ENCODE measurements around the gene MMP17. TPM values are rescaled to one million over a fixed set of nuclear protein-coding genes. Genes with fewer than 3 reads are reported as not detected.
"Not testable (repeated sequence)": the region's sequence is repeated elsewhere in the genome, so short reads cannot be mapped to it uniquely, and the experiment has no call there.

MMP17 gene
- total and polyA plus RNA-seq, 9 donors, result 3.3 to 11.0 (median 5.7) TPM

GRCh38 chr12:131874972-131875371 is 46.8 kb downstream of the MMP17 start:
- H3K27ac ChIP-seq (ENCODE audit: low read length); H3K4me3 ChIP-seq (ENCODE audit: low read length): not testable (repeated sequence)
- WGBS (ENCODE audit: insufficient coverage), result 87% methylated on average over 3 of the region's 6 CpGs

GRCh38 chr12:131877216-131877615 is 49.0 kb downstream of the MMP17 start:
- not testable (repeated sequence) for H3K4me3 ChIP-seq (ENCODE audit: low read length); H3K9me3 ChIP-seq (replicated peaks; ENCODE audit: control insufficient read depth, low read depth, low read length); DNase-seq; H3K27me3 ChIP-seq (ENCODE audit: control insufficient read depth, insufficient read depth, low read length); H3K27ac ChIP-seq (ENCODE audit: low read length); H3K36me3 ChIP-seq (ENCODE audit: control insufficient read depth, insufficient read depth, low read length); H3K4me1 ChIP-seq (ENCODE audit: control insufficient read depth, insufficient read depth, low read length)
- 85% methylated on average over 4 of the region's 10 CpGs for WGBS (ENCODE audit: insufficient coverage)

More at GRCh38 chr12:131874972-131875371, 46.8 kb downstream of the MMP17 start:
- not testable (repeated sequence) for H3K4me1 ChIP-seq (ENCODE audit: control insufficient read depth, insufficient read depth, low read length); DNase-seq; H3K27me3 ChIP-seq (ENCODE audit: control insufficient read depth, insufficient read depth, low read length); H3K9me3 ChIP-seq (replicated peaks; ENCODE audit: control insufficient read depth, low read depth, low read length); H3K36me3 ChIP-seq (ENCODE audit: control insufficient read depth, insufficient read depth, low read length)

DNA sequence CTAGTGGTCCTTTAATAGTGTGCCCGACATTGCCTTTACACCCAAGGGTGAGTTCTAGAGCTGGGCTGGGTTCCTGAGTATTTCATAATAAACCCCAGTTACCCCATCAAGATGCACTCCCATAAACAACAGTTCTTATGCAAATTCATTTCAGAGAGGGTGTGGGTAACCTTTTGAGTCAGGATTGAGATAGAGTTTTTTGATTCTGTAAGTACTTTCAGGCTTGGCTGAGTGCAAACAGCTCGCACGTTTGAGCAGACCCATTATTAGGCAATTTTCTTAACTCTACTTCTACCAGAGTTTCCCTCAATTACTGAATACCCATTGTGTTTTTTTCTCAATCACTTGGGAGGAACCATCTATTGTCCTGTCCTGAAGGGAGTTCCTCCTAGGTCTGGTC is 50.2 kb downstream of the MMP17 start:
- not testable (repeated sequence) for H3K36me3 ChIP-seq (ENCODE audit: control insufficient read depth, insufficient read depth, low read length); H3K4me3 ChIP-seq (ENCODE audit: low read length); H3K4me1 ChIP-seq (ENCODE audit: control insufficient read depth, insufficient read depth, low read length); H3K27me3 ChIP-seq (ENCODE audit: control insufficient read depth, insufficient read depth, low read length); DNase-seq; H3K27ac ChIP-seq (ENCODE audit: low read length); H3K9me3 ChIP-seq (replicated peaks; ENCODE audit: control insufficient read depth, low read depth, low read length)
- no CpG with 5 or more reads among the region's 3 CpGs for WGBS (ENCODE audit: insufficient coverage)

DNA sequence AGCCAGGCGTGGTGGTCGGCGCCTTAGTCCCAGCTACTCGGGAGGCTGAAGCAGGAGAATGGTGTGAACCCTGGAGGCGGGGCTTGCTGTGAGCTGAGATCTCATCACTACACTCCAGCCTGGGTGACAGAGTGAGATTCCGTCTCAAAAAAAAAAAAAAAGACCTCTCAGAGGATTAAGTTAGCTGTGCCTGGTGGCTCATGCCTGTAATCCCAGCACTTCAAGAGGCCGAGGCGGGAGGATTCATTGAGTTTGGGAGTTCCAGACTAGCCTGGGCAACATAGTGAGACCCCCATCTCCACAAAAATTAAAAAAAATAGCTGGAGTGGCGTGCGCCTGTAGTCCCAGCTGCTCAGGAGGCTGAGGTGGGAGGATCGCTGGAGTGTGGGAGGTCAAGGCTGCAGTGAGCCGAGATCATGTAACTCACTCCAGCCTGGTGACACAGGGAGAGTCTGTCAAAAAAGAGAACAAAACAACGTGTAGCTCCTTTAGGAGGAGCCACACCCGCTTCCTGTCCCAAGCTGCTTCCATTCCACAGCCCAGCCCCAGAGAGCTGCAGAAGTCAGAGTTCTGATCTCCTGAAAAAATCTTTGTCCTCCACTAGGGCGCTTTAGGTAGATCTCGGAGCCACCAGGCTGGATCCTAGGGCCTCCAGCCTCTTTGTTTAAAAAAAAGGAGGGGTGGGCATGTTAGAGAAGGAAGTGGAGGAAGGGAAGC is 54.8 kb downstream of the MMP17 start:
- H3K9me3 ChIP-seq (replicated peaks; ENCODE audit: control insufficient read depth, low read depth, low read length), result peaks cover 6% of the 10 kb centered on the region
- no peak overlapping the region for H3K27ac ChIP-seq (ENCODE audit: low read length)
- no peak for DNase-seq
- no peaks in the 10 kb centered on the region for H3K4me1 ChIP-seq (ENCODE audit: control insufficient read depth, insufficient read depth, low read length)
- H3K36me3 ChIP-seq (ENCODE audit: control insufficient read depth, insufficient read depth, low read length), result no peaks in the 10 kb centered on the region
- 78% methylated on average over 8 of the region's 16 CpGs for WGBS (ENCODE audit: insufficient coverage)
- H3K4me3 ChIP-seq (ENCODE audit: low read length), result no peak overlapping the region
- H3K27me3 ChIP-seq (ENCODE audit: control insufficient read depth, insufficient read depth, low read length), result peaks cover 8% of the 10 kb centered on the region

GRCh38 chr12:131883521-131883900 is 55.3 kb downstream of the MMP17 start:
- Histone ChIP-seq H3K4me1 (ENCODE audit: control insufficient read depth, insufficient read depth, low read length) (no peaks in the 10 kb centered on the region), H3K4me3 (ENCODE audit: low read length) (no peak overlapping the region), H3K27ac (ENCODE audit: low read length) (no peak overlapping the region), H3K9me3 (replicated peaks; ENCODE audit: control insufficient read depth, low read depth, low read length) (peaks cover 6% of the 10 kb centered on the region), H3K27me3 (ENCODE audit: control insufficient read depth, insufficient read depth, low read length) (peaks cover 8% of the 10 kb centered on the region), H3K36me3 (ENCODE audit: control insufficient read depth, insufficient read depth, low read length) (no peaks in the 10 kb centered on the region)
- no peak for DNase-seq
- WGBS (ENCODE audit: insufficient coverage), result 75% methylated on average over 1 of the region's 4 CpGs

DNA sequence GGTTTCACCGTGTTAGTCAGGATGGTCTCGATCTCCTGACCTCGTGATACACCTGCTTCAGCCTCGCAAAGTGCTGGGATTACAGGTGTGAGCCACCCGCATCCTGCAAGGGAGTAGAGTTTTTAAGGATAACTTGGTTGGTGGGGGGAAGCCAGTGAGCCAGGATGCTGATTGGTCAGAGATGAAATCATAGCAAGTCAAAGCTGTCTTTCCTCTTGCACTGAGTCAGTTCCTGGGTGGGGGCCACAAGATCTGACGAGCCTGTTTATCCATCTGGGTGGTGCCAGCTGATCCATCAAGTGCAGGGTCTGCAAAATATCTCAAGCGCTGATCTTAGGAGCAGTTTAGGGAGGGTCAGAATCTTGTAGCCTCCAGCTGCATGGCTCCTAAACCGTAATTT is 56.9 kb downstream of the MMP17 start:
- H3K9me3 ChIP-seq (replicated peaks; ENCODE audit: control insufficient read depth, low read depth, low read length), result not testable (repeated sequence)

GRCh38 chr12:131885543-131886057 is 57.4 kb downstream of the MMP17 start:
- WGBS (ENCODE audit: insufficient coverage), result 100% methylated on average over 2 of the region's 7 CpGs
- H3K36me3 ChIP-seq (ENCODE audit: control insufficient read depth, insufficient read depth, low read length), result no peaks in the 10 kb centered on the region
- H3K27me3 ChIP-seq (ENCODE audit: control insufficient read depth, insufficient read depth, low read length), result peaks cover 11% of the 10 kb centered on the region
- H3K9me3 ChIP-seq (replicated peaks; ENCODE audit: control insufficient read depth, low read depth, low read length), result peaks cover 6% of the 10 kb centered on the region
- no peaks in the 10 kb centered on the region for H3K4me1 ChIP-seq (ENCODE audit: control insufficient read depth, insufficient read depth, low read length)
- no peak overlapping the region for H3K27ac ChIP-seq (ENCODE audit: low read length)
- no peak for DNase-seq
- no peak overlapping the region for H3K4me3 ChIP-seq (ENCODE audit: low read length)

More for the DNA sequence above, 56.9 kb downstream of the MMP17 start:
- WGBS (ENCODE audit: insufficient coverage), result 82% methylated on average over 4 of the region's 8 CpGs
- peaks cover 11% of the 10 kb centered on the region for H3K27me3 ChIP-seq (ENCODE audit: control insufficient read depth, insufficient read depth, low read length)
- H3K27ac ChIP-seq (ENCODE audit: low read length); DNase-seq; H3K4me3 ChIP-seq (ENCODE audit: low read length); H3K36me3 ChIP-seq (ENCODE audit: control insufficient read depth, insufficient read depth, low read length); H3K4me1 ChIP-seq (ENCODE audit: control insufficient read depth, insufficient read depth, low read length): not testable (repeated sequence)

DNA sequence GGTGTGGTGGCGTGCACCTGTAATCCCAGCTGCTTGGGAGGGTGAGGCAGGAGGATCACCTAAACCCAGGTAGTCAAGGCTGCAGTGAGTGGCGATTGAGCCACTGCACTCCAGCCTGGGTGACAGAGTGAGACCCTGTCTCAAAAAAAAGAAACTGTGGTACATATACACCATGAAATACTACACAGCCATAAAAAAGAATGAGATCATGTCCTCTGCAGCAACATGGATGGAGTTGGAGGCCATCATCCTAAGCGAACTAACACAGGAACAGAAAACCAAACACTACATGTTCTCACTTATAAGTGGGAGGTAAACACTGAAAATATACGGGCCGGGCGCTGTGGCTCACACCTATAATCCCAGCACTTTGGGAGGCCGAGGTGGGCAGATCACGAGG is 63.5 kb downstream of the MMP17 start:
- H3K27me3 ChIP-seq (ENCODE audit: control insufficient read depth, insufficient read depth, low read length); H3K27ac ChIP-seq (ENCODE audit: low read length); H3K36me3 ChIP-seq (ENCODE audit: control insufficient read depth, insufficient read depth, low read length); H3K4me3 ChIP-seq (ENCODE audit: low read length); DNase-seq; H3K9me3 ChIP-seq (replicated peaks; ENCODE audit: control insufficient read depth, low read depth, low read length): not testable (repeated sequence)
- WGBS (ENCODE audit: insufficient coverage), result no CpG with 5 or more reads among the region's 8 CpGs
- peaks cover 16% of the 10 kb centered on the region for H3K4me1 ChIP-seq (ENCODE audit: control insufficient read depth, insufficient read depth, low read length)

GRCh38 chr12:131892711-131893604 is 64.8 kb downstream of the MMP17 start:
- Histone ChIP-seq H3K9me3 (replicated peaks; ENCODE audit: control insufficient read depth, low read depth, low read length) (no peaks in the 10 kb centered on the region), H3K27ac (ENCODE audit: low read length) (no peak overlapping the region), H3K27me3 (ENCODE audit: control insufficient read depth, insufficient read depth, low read length) (peaks cover 7% of the 10 kb centered on the region), H3K4me3 (ENCODE audit: low read length) (no peak overlapping the region), H3K4me1 (ENCODE audit: control insufficient read depth, insufficient read depth, low read length) (peaks cover 24% of the 10 kb centered on the region), H3K36me3 (ENCODE audit: control insufficient read depth, insufficient read depth, low read length) (peaks cover 11% of the 10 kb centered on the region)
- 61% methylated on average over 25 of the region's 26 CpGs for WGBS (ENCODE audit: insufficient coverage)
- DNase-seq, result no peak

DNA sequence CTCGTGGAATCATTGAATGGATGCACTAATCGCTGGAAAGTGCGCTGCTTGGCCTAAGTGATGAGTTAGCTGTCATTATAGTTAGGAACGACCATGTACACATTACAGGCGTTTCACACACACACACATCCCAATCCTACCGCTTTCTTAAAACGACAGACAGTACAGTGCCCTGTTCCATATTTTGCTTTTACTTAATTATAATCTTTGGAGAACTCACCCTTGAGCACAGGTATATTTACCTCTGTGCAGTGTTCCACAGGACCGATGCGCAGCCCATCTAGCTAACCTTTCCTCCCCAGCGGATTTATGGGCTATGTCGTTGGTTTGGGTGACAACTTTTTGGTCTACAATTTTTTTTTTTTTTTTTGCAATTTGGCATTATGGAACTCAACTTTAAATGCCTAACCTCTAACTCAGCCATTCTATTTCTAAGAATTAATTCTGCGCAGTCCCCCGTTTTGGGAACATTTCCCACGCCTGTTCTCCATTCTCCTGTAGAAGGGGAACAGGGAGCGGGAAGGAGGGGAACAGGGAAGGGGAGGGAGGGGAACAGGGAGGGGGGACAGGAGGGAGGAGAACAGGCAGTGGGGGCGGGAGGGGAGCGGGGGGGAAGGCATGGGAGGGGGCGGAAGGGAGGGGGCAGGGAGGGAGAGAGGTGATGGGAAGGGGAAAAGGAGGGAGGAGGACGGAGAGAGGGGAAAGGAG is 65.6 kb downstream of the MMP17 start:
- H3K36me3 ChIP-seq (ENCODE audit: control insufficient read depth, insufficient read depth, low read length), result peaks cover 13% of the 10 kb centered on the region
- H3K27ac ChIP-seq (ENCODE audit: low read length), result no peak overlapping the region
- H3K4me1 ChIP-seq (ENCODE audit: control insufficient read depth, insufficient read depth, low read length), result peaks cover 24% of the 10 kb centered on the region
- H3K9me3 ChIP-seq (replicated peaks; ENCODE audit: control insufficient read depth, low read depth, low read length), result no peaks in the 10 kb centered on the region
- H3K27me3 ChIP-seq (ENCODE audit: control insufficient read depth, insufficient read depth, low read length), result peaks cover 3% of the 10 kb centered on the region
- no peak for DNase-seq
- WGBS (ENCODE audit: insufficient coverage), result no CpG with 5 or more reads among the region's 19 CpGs
- no peak overlapping the region for H3K4me3 ChIP-seq (ENCODE audit: low read length)

Measured in muscle of leg (tissue), 11 donors.